Trophoblast cell (in vitro differentiated cells and primary cell): Measurements from ENCODE around the gene CDC25A.
"Not testable (repeated sequence)": the region's sequence is repeated elsewhere in the genome, so short reads cannot be mapped to it uniquely, and the experiment has no call there.

Experiments
- DNase-seq, 2 donors: peaks; one replicate each; pipeline ENCODE4 v3.0.0-alpha.2; 2016
- H2AFZ ChIP-seq: 2 replicates; pipeline ENCODE4 v1.6.1; 2013; ENCODE audit warnings: low read length, moderate library complexity, mild to moderate bottlenecking; ENCODE audit not compliant: insufficient read depth, poor library complexity
- H2AK5ac ChIP-seq: 2 replicates; pipeline ENCODE4 v1.6.1; 2013; ENCODE audit warnings: mild to moderate bottlenecking, low read length
- H2BK120ac ChIP-seq: 2 replicates; pipeline ENCODE4 v1.6.1; 2013; ENCODE audit warnings: low read length, mild to moderate bottlenecking, moderate library complexity; ENCODE audit not compliant: insufficient read depth, poor library complexity
- H2BK12ac ChIP-seq: 2 replicates; pipeline ENCODE4 v1.6.1; 2013; ENCODE audit warnings: mild to moderate bottlenecking, low read length, moderate library complexity
- H2BK5ac ChIP-seq: 2 replicates; pipeline ENCODE4 v1.6.1; 2013; ENCODE audit warnings: low read length, low read depth, moderate library complexity, mild to moderate bottlenecking; ENCODE audit not compliant: poor library complexity
- H3K14ac ChIP-seq: 2 replicates; pipeline ENCODE4 v1.6.1; 2013; ENCODE audit warnings: mild to moderate bottlenecking, low read length
- H3K18ac ChIP-seq: 2 replicates; pipeline ENCODE4 v1.6.1; 2013; ENCODE audit warnings: mild to moderate bottlenecking, low read length
- H3K23ac ChIP-seq: 2 replicates; pipeline ENCODE4 v1.6.1; 2013; ENCODE audit warnings: low read length
- H3K27ac ChIP-seq: 2 replicates; pipeline ENCODE4 v1.5.1; 2013; ENCODE audit warnings: low read depth, mild to moderate bottlenecking, inconsistent platforms, low read length, moderate library complexity
- H3K27me3 ChIP-seq: 2 replicates; pipeline ENCODE4 v1.6.1; 2013; ENCODE audit warnings: inconsistent platforms, mild to moderate bottlenecking, low read length, moderate library complexity; ENCODE audit not compliant: insufficient read depth
- H3K36me3 ChIP-seq, 2 experiments: 1 replicate in 1 of 2; 2 replicates in 1 of 2; pipeline ENCODE4 v1.6.1; 2013; ENCODE audit warnings: low read length in 2 of 2, mild to moderate bottlenecking in 2 of 2, moderate library complexity in 1 of 2; ENCODE audit not compliant: insufficient read depth in 2 of 2, control insufficient read depth in 1 of 2
- H3K4ac ChIP-seq: 2 replicates; pipeline ENCODE4 v1.6.1; 2013; ENCODE audit warnings: low read depth, mild to moderate bottlenecking, low read length, moderate library complexity
- H3K4me1 ChIP-seq, 2 experiments: 1 replicate in 1 of 2; 2 replicates in 1 of 2; pipeline ENCODE4 v1.6.1; 2013; ENCODE audit warnings: low read length in 2 of 2, mild to moderate bottlenecking in 2 of 2, moderate library complexity in 1 of 2; ENCODE audit not compliant: insufficient read depth in 2 of 2, control insufficient read depth in 1 of 2
- H3K4me2 ChIP-seq: 2 replicates; pipeline ENCODE4 v1.6.1; 2013; ENCODE audit warnings: inconsistent platforms, mild to moderate bottlenecking, low read length, moderate library complexity
- H3K4me3 ChIP-seq: 2 replicates; pipeline ENCODE4 v1.5.1; 2013; ENCODE audit warnings: mild to moderate bottlenecking, low read depth, low read length, inconsistent platforms
- H3K79me1 ChIP-seq: one replicate; pipeline ENCODE4 v1.6.1; 2013; ENCODE audit warnings: low read length
- H3K79me2 ChIP-seq: 2 replicates; pipeline ENCODE4 v1.6.1; 2013; ENCODE audit warnings: low read length, mild to moderate bottlenecking; ENCODE audit not compliant: control insufficient read depth, insufficient read depth, poor library complexity
- H3K9ac ChIP-seq: 2 replicates; pipeline ENCODE4 v1.6.1; 2013; ENCODE audit warnings: mild to moderate bottlenecking, low read length
- H3K9me3 ChIP-seq: 2 replicates; pipeline ENCODE4 v1.6.1; 2013; ENCODE audit warnings: low read depth, mild to moderate bottlenecking, control low read depth, inconsistent platforms, low read length; ENCODE audit not compliant: insufficient read depth
- H4K12ac ChIP-seq: 2 replicates; pipeline ENCODE4 v1.6.1; 2013; ENCODE audit warnings: low read depth, mild to moderate bottlenecking, low read length, moderate library complexity
- H4K8ac ChIP-seq: 2 replicates; pipeline ENCODE4 v1.6.1; 2013; ENCODE audit warnings: low read depth, mild to moderate bottlenecking, low read length, moderate library complexity
- H4K91ac ChIP-seq: one replicate; pipeline ENCODE4 v1.6.1; 2013; ENCODE audit warnings: low read depth, mild to moderate bottlenecking, low read length, moderate library complexity
- whole genome bisulfite sequencing: extraction: QIAGEN DNeasy Blood & Tissue Kit; methylation state at CpG from one replicate; pipeline ENCODE4 v1.1.7; 2013; ENCODE audit warnings: missing lambda C conversion rate; ENCODE audit not compliant: insufficient read length, insufficient coverage; ENCODE audit errors: extremely low coverage; 5-methylcytosine and 5-hydroxymethylcytosine counted together

Gene CDC25A

GRCh38 chr3:48211776-48212175, 23.6 kb upstream of the CDC25A start:
- H3K14ac ChIP-seq, H3K18ac ChIP-seq, H4K91ac ChIP-seq, H3K9ac ChIP-seq, H2AK5ac ChIP-seq, H3K4ac ChIP-seq, H3K36me3 ChIP-seq, H2BK12ac ChIP-seq, H3K4me2 ChIP-seq, DNase-seq, H3K4me1 ChIP-seq, H2BK120ac ChIP-seq, H2BK5ac ChIP-seq, H3K79me2 ChIP-seq, H3K9me3 ChIP-seq, H3K4me3 ChIP-seq, H4K8ac ChIP-seq, H3K27me3 ChIP-seq, H3K23ac ChIP-seq, H2AFZ ChIP-seq, H4K12ac ChIP-seq, H3K79me1 ChIP-seq, H3K27ac ChIP-seq: not testable (repeated sequence)
- WGBS, result no CpG with 5 or more reads among the region's 36 CpGs

GRCh38 chr3:48210534-48210933, 22.3 kb upstream of the CDC25A start:
- H4K91ac ChIP-seq, H3K23ac ChIP-seq, H3K36me3 ChIP-seq, H2BK120ac ChIP-seq, H3K9ac ChIP-seq, H4K8ac ChIP-seq, H3K18ac ChIP-seq, H3K27ac ChIP-seq, H3K27me3 ChIP-seq, H2AFZ ChIP-seq, H2BK5ac ChIP-seq, H2AK5ac ChIP-seq, H4K12ac ChIP-seq, H3K9me3 ChIP-seq, H3K79me2 ChIP-seq, H3K4ac ChIP-seq, H2BK12ac ChIP-seq, H3K4me1 ChIP-seq, H3K14ac ChIP-seq, H3K79me1 ChIP-seq, H3K4me2 ChIP-seq, H3K4me3 ChIP-seq: not testable (repeated sequence)
- WGBS, result no CpG with 5 or more reads among the region's 48 CpGs
- DNase-seq, result peak in 1 of 2 donors; percentile 12

- no peaks in the 10 kb centered on the region for H3K4me1 ChIP-seq
- H3K4ac ChIP-seq, result no peak overlapping the region
- H4K91ac ChIP-seq, result no peak overlapping the region
- H3K27me3 ChIP-seq, result no peaks in the 10 kb centered on the region
- H3K4me3 ChIP-seq, result no peak overlapping the region
- no peak overlapping the region for H2BK120ac ChIP-seq
- H3K14ac ChIP-seq, result no peak overlapping the region
- no peak overlapping the region for H3K9ac ChIP-seq
- DNase-seq, result no peak
- H2AFZ ChIP-seq, result no peak overlapping the region
- H3K27ac ChIP-seq, result no peak overlapping the region
- H4K12ac ChIP-seq, result no peak overlapping the region
- no peak overlapping the region for H2BK5ac ChIP-seq
- H2BK12ac ChIP-seq, result no peak overlapping the region
- WGBS, result no CpG with 5 or more reads among the region's 4 CpGs
- no peaks in the 10 kb centered on the region for H3K79me1 ChIP-seq
- H3K4me2 ChIP-seq, result no peak overlapping the region
- H4K8ac ChIP-seq, result no peak overlapping the region
- no peaks in the 10 kb centered on the region for H3K36me3 ChIP-seq
- H3K23ac ChIP-seq, result no peak overlapping the region
- no peak overlapping the region for H2AK5ac ChIP-seq
- H3K18ac ChIP-seq, result no peak overlapping the region
- H3K79me2 ChIP-seq, result no peaks in the 10 kb centered on the region
- H3K9me3 ChIP-seq, result peaks cover 8% of the 10 kb centered on the region
These were observed 21.2 kb upstream of the CDC25A start for GRCh38 chr3:48209445-48209844.

GRCh38 chr3:48208076-48208475, 19.9 kb upstream of the CDC25A start:
- peaks cover 6% of the 10 kb centered on the region for H3K9me3 ChIP-seq
- no CpG with 5 or more reads among the region's 3 CpGs for WGBS

More at GRCh38 chr3:48208076-48208475, 19.9 kb upstream of the CDC25A start:
- DNase-seq, result no peak
- no peak overlapping the region for H4K8ac ChIP-seq
- H3K36me3 ChIP-seq, result no peaks in the 10 kb centered on the region
- H2BK120ac ChIP-seq, result no peak overlapping the region
- no peak overlapping the region for H3K27ac ChIP-seq
- no peak overlapping the region for H3K4me2 ChIP-seq
- H3K18ac ChIP-seq, result no peak overlapping the region
- no peak overlapping the region for H2AK5ac ChIP-seq
- no peak overlapping the region for H3K23ac ChIP-seq
- H4K12ac ChIP-seq, result no peak overlapping the region
- no peak overlapping the region for H3K14ac ChIP-seq
- H3K27me3 ChIP-seq, result no peaks in the 10 kb centered on the region
- no peak overlapping the region for H2BK12ac ChIP-seq
- no peaks in the 10 kb centered on the region for H3K79me1 ChIP-seq
- no peak overlapping the region for H2AFZ ChIP-seq
- H3K4ac ChIP-seq, result no peak overlapping the region
- H2BK5ac ChIP-seq, result no peak overlapping the region
- no peaks in the 10 kb centered on the region for H3K4me1 ChIP-seq
- no peaks in the 10 kb centered on the region for H3K79me2 ChIP-seq
- no peak overlapping the region for H4K91ac ChIP-seq
- H3K4me3 ChIP-seq, result no peak overlapping the region
- H3K9ac ChIP-seq, result no peak overlapping the region
